Activated naive CD4-positive, alpha-beta T cell treated with anti-CD3 and anti-CD28 coated beads, Interleukin-2, amount 50 U/mL, for 72 hours (primary cell): ENCODE measurements around the gene TTC39A. TPM values are rescaled to one million over a fixed set of nuclear protein-coding genes. Genes with fewer than 3 reads are reported as not detected.
A peak's percentile ranks its signal among the peaks of the same experiment; 100 is the strongest.
"Not testable (repeated sequence)": the region's sequence is repeated elsewhere in the genome, so short reads cannot be mapped to it uniquely, and the experiment has no call there.

Source experiments
- ATAC-seq, 2 donors: fragments of 150-1000 bp; cut with Tn5 transposase; 2 replicates each; pipeline ENCODE4 v1.10.0; 2021; ENCODE audit warnings: mild to moderate bottlenecking in 2 of 2, moderate library complexity in 2 of 2
- DNase-seq, 2 donors: peaks; one replicate each; pipeline ENCODE4 v3.0.0; 2021 to 2022; ENCODE audit warnings: low spot score in 2 of 2
- H3K27ac Mint-ChIP-seq, 2 donors: one replicate each; pipeline ENCODE4 v1.8.0; 2022; ENCODE audit warnings: mild to moderate bottlenecking in 2 of 2, mixed read lengths in 2 of 2
- H3K36me3 Mint-ChIP-seq, 2 donors: one replicate each; pipeline ENCODE4 v1.8.0; 2022; ENCODE audit warnings: mixed read lengths in 2 of 2
- H3K9me3 Mint-ChIP-seq, 2 donors: one replicate each; pipeline ENCODE4 v1.8.0; 2022; ENCODE audit warnings: mixed read lengths in 2 of 2
- total RNA-seq, 2 donors: library from RNA; stranded (reverse); gene quantifications; one replicate each; pipeline ENCODE4 v1.2.3, GENCODE V29; 2022

The TTC39A gene
- total RNA-seq, 2 donors from 2014 or later, result 0.61 to 1.1 TPM

DNA sequence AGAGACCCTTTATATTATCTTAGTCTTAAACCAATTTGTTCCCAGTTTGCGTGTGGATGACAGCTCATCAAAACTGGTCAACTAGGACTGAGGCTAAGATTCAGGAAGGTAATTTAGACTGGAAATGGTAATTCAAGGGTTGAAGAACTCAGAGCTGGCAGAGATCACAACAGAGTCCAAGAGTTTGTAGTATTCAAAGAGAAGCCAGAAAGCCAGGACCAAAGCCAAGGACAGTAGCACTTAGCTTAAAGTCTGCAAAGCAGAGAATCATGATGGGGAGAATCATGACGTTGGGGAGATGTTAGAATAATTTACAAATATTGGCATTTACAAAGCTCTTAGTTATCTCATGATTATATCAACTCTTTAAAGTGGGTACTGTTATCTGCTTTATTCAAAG lies 61.7 kb downstream of the TTC39A start:
- Mint-ChIP-seq H3K9me3 (no peaks in the 10 kb centered on the region), H3K27ac (peak overlapping the region in 1 of 2 donors; percentile 69), H3K36me3 (peaks cover 0 to 11% of the 10 kb centered on the region in 2 donors)
- DNase-seq (no peak), ATAC-seq (no peak)

DNA sequence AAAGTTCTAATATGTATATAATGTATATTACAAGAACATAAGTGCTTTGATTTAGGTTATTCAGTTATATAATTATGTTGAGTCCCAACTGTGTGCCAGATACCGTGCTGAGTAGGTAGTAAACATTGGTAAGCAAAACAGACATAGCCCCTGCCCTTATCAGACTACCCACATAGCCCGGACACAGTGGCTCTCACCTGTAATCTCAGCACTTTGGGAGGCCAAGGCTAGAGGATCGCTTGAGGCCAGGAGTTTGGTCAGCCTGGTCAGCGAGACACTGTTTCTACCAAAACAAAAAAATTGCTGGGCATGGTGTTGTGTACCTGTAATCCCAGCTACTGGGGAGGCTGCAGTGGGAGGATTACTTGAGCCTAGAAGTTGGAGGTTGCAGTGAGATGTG lies 63.6 kb downstream of the TTC39A start:
- Mint-ChIP-seq H3K9me3 (no peaks in the 10 kb centered on the region), H3K36me3 (peaks cover 0 to 11% of the 10 kb centered on the region in 2 donors), H3K27ac (no peak overlapping the region)
- ATAC-seq (no peak), DNase-seq (no peak)

DNA sequence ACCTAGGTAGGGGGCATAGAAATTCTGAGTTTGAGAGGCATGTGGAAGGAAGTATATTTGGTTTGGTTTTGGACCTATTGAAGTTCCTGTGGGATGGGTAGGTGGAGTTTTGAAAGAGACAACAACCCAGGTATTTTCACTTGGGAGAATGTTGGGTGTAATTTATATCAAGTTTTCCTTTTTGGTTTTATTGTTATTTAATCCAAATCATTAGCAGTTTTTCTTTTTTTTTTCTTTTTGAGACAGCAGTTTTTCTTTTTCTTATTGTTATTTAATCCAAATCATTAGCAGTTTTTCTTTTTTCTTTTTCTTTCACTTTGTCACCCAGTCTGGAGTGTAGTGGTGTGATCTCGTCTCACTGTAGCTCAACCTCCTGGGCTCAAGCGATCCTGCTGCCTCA lies 64.2 kb downstream of the TTC39A start:
- H3K27ac Mint-ChIP-seq, result peak overlapping the region in 1 of 2 donors; percentile 23
- no peaks in the 10 kb centered on the region for H3K9me3 Mint-ChIP-seq
- peaks cover 0 to 5% of the 10 kb centered on the region in 2 donors for H3K36me3 Mint-ChIP-seq
- DNase-seq (no peak), ATAC-seq (no peak)

DNA sequence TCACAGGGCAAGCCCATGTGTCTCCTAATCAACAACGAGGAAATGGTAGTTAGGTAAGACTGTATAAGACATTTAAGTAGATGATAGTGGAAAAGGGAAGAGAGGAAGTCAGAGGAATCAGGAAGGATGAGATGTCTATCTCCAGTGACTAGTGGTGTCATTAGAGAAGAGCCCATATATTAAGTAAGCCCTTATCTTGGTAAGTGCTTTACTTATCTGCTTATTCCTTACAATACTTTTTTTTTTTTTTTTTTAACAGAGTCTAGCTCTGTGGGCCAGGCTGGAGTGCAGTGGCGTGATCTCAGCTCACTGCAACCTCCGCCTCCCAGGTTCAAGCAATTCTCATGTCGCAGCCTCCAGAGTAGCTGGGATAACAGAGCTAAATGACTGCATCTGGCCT lies 64.7 kb downstream of the TTC39A start:
- no peak for DNase-seq
- no peaks in the 10 kb centered on the region for H3K36me3 Mint-ChIP-seq
- no peak for ATAC-seq
- no peaks in the 10 kb centered on the region for H3K9me3 Mint-ChIP-seq
- H3K27ac Mint-ChIP-seq, result no peak overlapping the region

DNA sequence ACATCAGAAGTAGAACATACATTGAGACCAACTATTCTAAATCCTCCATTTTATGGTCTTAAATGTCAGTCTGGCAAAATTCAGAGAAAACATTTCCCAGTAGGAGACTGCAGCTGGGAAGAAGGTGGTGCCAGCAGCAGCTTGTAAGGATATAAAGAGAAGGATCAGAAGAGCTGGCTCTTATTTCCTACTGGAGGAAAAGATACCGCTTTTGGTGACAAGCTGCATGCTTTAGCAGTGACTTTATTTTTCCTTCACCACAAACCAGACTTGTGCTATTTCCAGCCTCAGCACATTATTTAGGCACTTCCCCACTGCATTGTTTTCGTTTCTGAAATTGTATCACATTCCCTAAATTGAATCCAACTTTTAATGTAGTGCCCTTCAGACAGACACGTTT lies 65.9 kb downstream of the TTC39A start:
- ATAC-seq (no peak), DNase-seq (no peak)
- Mint-ChIP-seq H3K27ac (no peak overlapping the region), H3K9me3 (no peaks in the 10 kb centered on the region), H3K36me3 (no peaks in the 10 kb centered on the region)

DNA sequence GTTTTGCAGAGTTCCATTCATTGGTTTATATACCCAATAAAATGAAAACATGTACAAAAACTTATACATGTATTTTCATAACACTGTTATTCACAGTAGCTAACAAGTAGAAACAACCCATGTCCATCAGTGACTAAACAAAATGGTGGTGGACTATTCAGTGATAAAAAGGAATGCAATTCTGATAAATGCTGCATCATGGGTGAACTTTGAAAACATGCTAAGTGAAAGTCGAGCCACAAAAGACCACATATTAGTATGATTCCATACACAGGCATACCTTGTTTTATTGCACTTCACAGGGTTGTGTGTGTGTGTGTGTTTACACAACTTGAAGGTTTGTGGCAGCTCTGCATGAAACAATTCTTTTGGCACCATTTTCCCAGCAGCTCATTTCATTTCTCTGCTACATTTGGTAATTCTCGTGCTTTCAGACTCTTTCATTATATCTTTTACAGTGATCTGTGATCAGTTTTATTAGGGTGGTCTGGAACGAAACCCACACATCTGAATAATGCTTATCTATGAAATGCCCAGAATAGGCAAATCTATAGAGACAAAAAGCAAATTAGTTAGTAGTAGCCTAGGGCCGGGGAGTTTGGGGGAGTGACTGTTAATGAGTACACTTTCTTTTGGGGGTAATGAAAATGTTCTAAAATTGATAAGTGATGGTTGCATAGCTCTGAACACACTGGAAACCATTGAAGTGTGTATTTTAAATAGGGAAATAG lies 67.0 kb downstream of the TTC39A start:
- ATAC-seq, result no peak
- DNase-seq, result no peak
- Mint-ChIP-seq H3K27ac (no peak overlapping the region), H3K9me3 (no peaks in the 10 kb centered on the region), H3K36me3 (no peaks in the 10 kb centered on the region)

DNA sequence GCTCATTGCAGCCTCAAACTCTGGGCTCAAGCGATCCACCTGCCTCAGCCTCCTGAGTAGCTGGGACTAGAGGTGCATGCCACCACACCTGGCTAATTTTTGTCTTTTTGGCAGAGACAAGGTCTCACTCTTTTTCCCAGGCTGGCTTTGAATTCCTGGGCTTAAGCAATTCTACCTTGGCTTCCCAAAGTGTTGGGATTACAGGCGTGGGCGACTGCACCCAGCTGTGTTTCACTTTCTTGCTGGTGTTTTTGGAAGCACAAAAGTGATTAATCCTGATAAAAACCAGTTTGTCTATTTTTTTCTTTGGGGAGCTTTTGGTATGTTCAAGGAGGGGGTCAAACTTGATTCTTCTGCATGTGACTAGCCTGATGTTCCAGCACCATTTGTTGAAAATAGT lies 75.0 kb downstream of the TTC39A start:
- no peaks in the 10 kb centered on the region for H3K9me3 Mint-ChIP-seq
- H3K27ac Mint-ChIP-seq, result no peak overlapping the region
- no peak for DNase-seq
- no peak for ATAC-seq
- H3K36me3 Mint-ChIP-seq, result no peaks in the 10 kb centered on the region

DNA sequence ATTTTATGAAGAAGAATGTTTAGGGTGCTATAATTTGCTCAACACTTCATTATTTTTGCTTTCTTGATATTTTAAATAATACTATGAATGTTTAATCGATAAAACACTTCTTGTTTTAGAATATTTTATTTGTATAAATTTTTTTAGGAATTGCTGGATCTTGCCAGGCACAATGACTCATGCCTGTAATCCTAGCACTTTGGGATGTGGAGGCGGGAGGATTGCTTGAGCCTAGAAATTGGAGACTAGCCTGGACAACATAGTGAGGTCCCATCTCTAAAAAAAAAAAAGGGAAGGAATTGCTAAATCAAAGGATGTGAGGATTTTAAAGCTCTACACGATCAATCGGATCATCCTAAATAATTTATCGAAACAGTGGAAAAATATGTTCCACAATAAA lies 76.7 kb downstream of the TTC39A start:
- Mint-ChIP-seq H3K27ac (no peak overlapping the region), H3K9me3 (no peaks in the 10 kb centered on the region), H3K36me3 (no peaks in the 10 kb centered on the region)
- ATAC-seq (no peak), DNase-seq (no peak)

DNA sequence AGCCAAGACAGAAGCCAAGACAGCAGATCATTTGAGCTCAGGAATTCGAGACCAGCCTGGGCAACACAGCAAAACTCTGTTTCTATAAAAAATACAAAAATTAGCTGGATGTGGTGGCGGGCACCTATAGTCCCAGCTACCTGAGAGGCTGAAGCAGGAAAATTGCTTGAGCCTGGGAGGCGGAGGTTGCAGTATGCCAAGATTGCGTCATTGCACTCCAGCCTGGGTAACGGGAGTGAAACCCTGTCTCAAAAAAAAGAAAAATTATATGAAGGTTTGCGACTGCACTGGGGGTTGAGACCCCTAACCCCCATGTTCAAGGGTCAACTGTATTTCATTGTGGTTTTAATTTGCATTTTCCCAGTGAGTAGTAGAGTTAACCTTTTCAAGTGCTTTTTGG lies 78.0 kb downstream of the TTC39A start:
- H3K9me3 Mint-ChIP-seq, result no peaks in the 10 kb centered on the region
- H3K36me3 Mint-ChIP-seq, result no peaks in the 10 kb centered on the region
- no peak for ATAC-seq
- no peak for DNase-seq
- H3K27ac Mint-ChIP-seq, result no peak overlapping the region

DNA sequence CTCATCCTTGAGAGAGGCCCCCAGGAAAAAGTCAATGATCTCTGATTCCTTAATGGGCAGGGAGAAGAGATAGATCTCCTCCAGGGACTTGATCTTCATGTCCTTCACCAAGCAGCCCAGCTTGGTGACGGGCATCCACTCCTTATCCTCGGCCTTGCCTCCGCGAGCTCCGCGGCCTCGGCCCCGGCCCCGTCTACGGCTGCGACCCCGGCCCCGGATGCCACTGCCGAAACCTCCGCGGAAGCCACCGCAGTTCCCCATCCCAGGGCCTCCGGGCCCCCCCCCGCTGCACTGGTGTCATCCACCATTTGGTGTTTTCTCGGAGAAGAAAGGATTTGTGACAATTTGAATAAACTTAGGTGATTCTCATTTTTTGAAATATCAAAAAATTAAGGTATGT lies 79.2 kb downstream of the TTC39A start:
- not testable (repeated sequence) for H3K9me3 Mint-ChIP-seq, DNase-seq, H3K36me3 Mint-ChIP-seq, H3K27ac Mint-ChIP-seq, ATAC-seq

DNA sequence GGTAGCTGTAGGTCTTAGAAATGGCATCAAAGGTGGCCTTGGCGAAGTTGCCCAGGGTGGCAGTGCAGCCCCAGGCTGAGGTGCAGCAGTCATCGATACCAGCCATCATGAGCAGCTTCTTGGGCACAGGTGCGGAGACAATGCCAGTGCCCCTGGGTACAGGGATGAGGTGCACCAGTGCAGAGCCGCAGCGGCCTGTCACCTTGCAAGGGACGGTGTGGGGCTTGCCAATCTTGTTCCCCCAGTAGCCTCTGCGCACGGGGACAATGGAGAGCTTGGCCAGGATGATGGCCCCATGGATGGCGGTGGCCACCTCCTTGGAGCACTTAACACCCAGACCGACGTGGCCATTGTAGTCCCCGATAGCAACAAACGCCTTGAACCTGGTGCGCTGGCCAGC lies 79.6 kb downstream of the TTC39A start:
- DNase-seq, H3K36me3 Mint-ChIP-seq, H3K27ac Mint-ChIP-seq, ATAC-seq, H3K9me3 Mint-ChIP-seq: not testable (repeated sequence)

DNA sequence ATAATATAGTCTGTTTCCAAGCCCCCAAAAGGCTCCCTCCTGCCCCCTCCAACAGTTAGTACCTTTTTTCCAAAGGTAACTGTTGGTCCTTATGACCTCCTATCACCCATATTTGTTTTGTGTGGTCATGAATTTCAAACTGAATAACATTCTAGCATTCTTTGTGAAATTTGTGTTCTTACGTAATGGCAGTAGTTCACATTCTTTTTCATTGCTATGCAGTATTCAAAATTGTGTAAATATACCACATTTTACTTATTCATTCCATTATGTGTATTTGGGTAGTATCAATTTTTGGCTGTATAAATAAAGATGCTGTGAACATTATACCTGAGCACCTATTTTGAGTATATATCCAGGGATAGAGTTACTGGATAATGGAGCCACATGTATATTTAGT lies 80.9 kb downstream of the TTC39A start:
- H3K36me3 Mint-ChIP-seq, result no peaks in the 10 kb centered on the region
- ATAC-seq (no peak), DNase-seq (no peak)
- H3K27ac Mint-ChIP-seq, result no peak overlapping the region
- no peaks in the 10 kb centered on the region for H3K9me3 Mint-ChIP-seq

DNA sequence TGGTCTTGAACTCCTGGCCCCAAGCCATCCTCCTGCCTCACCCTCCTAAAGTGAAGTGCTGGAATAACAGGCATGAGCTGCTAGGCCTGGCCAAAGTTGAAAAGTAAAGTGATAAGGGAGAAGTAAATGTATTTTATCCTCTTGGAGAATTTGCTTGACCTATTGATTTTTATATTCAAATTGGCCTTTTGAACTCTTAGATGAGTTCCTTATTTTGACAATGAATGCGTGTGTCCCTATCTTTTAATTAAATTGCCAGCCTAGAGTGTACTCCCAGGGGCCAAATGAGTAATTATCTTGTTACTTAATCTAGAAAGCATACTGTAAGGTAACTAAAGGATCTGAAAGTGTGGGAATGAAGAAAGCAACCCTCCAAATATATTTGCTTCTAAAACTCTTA lies 82.9 kb downstream of the TTC39A start:
- no peaks in the 10 kb centered on the region for H3K36me3 Mint-ChIP-seq
- no peak for DNase-seq
- H3K9me3 Mint-ChIP-seq, result no peaks in the 10 kb centered on the region
- no peak overlapping the region for H3K27ac Mint-ChIP-seq
- peak in 1 of 2 donors; percentile 5 for ATAC-seq

DNA sequence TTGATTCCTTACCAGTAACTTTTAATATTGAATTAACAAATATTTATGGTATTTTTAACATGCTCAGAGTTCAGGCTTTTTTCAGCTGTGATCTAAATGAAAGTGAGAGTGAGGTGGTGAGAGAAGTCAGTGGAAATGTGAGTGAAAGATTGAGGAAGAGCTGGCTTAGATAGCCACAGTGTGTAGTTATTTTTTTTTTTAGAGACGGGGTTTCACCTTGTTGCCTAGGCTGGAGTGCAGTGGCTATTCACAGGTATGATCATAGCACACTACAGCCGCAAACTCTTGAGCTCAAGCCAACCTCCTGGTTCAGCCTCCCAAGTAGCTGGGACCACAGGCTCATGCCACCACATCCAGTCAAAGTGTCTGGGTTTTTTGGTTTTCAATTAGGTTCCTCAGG lies 83.3 kb downstream of the TTC39A start:
- Mint-ChIP-seq H3K36me3 (no peaks in the 10 kb centered on the region), H3K9me3 (no peaks in the 10 kb centered on the region), H3K27ac (no peak overlapping the region)
- DNase-seq (no peak), ATAC-seq (peak; percentile 54 to 67)

DNA sequence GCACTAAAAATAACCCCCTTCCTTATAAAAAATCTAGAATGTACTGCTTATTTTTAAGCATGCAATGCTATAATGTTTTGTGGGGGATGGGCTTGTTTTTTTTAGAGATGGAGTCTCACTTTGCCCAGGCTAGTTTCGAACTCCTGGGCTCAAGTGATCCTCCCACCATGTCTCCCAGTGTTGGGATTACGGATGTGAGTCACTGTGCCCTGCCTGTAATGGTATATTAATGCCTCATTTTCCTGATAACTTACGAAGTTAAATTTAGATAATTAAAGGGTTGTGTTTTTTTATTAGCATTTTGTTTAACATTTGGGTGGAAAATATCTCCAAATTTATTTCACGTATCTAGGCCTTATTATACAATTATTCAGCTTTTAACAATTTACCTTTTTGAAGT lies 87.8 kb downstream of the TTC39A start:
- no peaks in the 10 kb centered on the region for H3K9me3 Mint-ChIP-seq
- ATAC-seq (no peak), DNase-seq (no peak)
- no peak overlapping the region for H3K27ac Mint-ChIP-seq
- no peaks in the 10 kb centered on the region for H3K36me3 Mint-ChIP-seq

DNA sequence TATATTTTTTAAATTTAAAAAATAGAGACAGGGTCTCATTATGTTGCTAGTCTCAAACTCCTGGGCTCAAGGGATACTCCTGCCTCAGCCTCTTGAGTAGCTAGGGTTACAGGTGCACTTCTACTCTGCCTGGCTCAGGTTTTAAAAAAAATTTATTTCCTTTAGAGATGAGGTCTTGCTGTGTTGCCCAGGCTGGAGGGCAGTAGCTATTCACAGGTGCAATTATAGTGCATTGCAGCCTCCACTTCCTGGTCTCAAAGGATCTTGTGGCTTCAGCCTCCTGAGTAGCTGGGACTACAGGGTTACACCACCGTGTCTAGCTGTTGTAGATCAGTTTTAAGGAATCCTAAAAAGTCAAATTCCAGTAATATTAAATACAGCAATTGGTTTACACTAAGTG lies 89.2 kb downstream of the TTC39A start:
- Mint-ChIP-seq H3K9me3 (no peaks in the 10 kb centered on the region), H3K27ac (no peak overlapping the region), H3K36me3 (no peaks in the 10 kb centered on the region)
- DNase-seq, result no peak
- ATAC-seq, result no peak

DNA sequence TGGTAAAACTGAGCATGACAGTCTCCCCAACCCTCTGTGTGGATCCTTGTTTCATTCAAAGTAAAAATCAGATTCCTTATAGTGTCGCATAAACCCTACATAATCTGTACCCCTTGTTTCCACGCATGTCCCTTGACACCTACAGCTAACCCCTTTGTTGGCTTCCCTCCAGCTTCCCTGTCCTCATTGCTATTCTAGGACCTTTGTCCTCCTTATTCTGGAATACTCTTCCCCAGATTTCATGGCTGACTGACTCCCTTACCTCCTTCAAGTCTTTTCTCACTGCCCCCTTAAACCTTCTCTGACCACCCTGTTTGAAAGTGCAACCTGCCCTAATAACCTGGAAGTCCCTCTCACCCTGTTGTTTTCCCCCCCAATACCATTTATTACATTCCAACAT lies 90.3 kb downstream of the TTC39A start:
- no peaks in the 10 kb centered on the region for H3K36me3 Mint-ChIP-seq
- ATAC-seq (no peak), DNase-seq (no peak)
- no peaks in the 10 kb centered on the region for H3K9me3 Mint-ChIP-seq
- no peak overlapping the region for H3K27ac Mint-ChIP-seq

DNA sequence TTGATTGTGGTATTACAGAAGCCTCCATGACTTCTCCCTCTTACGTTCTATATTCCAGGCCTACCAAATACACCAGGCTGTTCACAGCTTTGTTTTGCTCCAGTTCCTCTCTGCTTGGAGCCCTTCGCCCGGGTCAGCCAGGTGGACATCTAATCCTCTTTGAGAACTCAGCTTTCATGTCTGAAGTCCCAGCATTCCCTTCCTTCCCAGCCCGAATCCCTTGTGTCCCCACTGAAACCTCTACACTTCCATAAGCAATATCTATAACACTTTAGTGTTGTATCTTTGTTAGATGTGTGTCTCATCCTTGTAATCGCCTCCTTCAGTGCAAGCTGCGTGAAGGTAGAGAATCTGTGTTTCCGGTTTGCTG lies 92.3 kb downstream of the TTC39A start:
- Mint-ChIP-seq H3K27ac (no peak overlapping the region), H3K9me3 (no peaks in the 10 kb centered on the region), H3K36me3 (no peaks in the 10 kb centered on the region)
- no peak for ATAC-seq
- DNase-seq, result no peak
